ENCODE data around the gene ADRB2. TPM values are rescaled to one million over a fixed set of nuclear protein-coding genes. Genes with fewer than 3 reads are reported as not detected.

The ADRB2 gene
- total and polyA plus RNA-seq, 2 of the 13 experiments (the other 11 are each of a cell fraction or from before 2014, with no cell fraction given), result not detected

GRCh38 chr5:148864113-148864841 is 37.9 kb downstream of the ADRB2 start:
- Histone ChIP-seq H3K9ac (ENCODE audit: insufficient read depth, low read depth, low read length) (no peak overlapping the region), H3K9me3 (ENCODE audit: low read length) (no peaks in the 10 kb centered on the region), H3K4me2 (ENCODE audit: low read depth, low read length) (no peak overlapping the region), H3K4me3 (replicated peaks in 1 of 3; ENCODE audit: insufficient read depth in 1 of 3, low read depth in 2 of 3, low read length in 3 of 3) (no peak overlapping the region), H4K20me1 (ENCODE audit: insufficient read depth, low read length) (no peaks in the 10 kb centered on the region), H3K36me3 (replicated peaks in 1 of 2; ENCODE audit: control insufficient read depth in 1 of 2, insufficient read depth in 2 of 2, low read length in 2 of 2) (no peaks in the 10 kb centered on the region), H3K27ac (ENCODE audit: extremely low read length, insufficient read depth, low read length) (no peak overlapping the region), H2AFZ (ENCODE audit: low read length) (no peak overlapping the region), H3K27me3 (ENCODE audit: control insufficient read depth in 1 of 2, insufficient read depth in 2 of 2, low read length in 2 of 2) (no peaks in the 10 kb centered on the region), H3K4me1 (ENCODE audit: insufficient read depth, low read length) (no peaks in the 10 kb centered on the region), H3K79me2 (ENCODE audit: insufficient read depth, low read length) (no peaks in the 10 kb centered on the region)
- in situ Hi-C loops (cut with HindIII; ENCODE audit: extremely low pct_ligation_motif_present, low pct_unique_long_range_greater_than_20kb) (no loop called here), intact Hi-C loops (cut with micrococcal nuclease; ENCODE audit: unreplicated experiment) (no loop called here)
- FAIRE-seq (no peak), DNase-seq (ENCODE audit: low spot score) (no peak), ATAC-seq (no peak)
- CTCF ChIA-PET (ENCODE audit: low intra/inter-chr PET ratio, low total read pairs), result no interaction called here
- TF ChIP-seq DR1 (CRISPR knock-in tag; IDR thresholded peaks at IDR 0.05) (no peak), SIX4 (CRISPR knock-in tag; IDR thresholded peaks at IDR 0.05) (no peak), FOSL2 (CRISPR knock-in tag; IDR thresholded peaks at IDR 0.05) (no peak)
- POLR2A ChIA-PET, result no interaction called here
- no TSS peak for BruUV-seq (replicated peaks)
- WGBS (ENCODE audit: low lambda C conversion rate), result 16% methylated on average over 5 of the region's 5 CpGs

GRCh38 chr5:148866024-148866423 is 39.6 kb downstream of the ADRB2 start:
- Histone ChIP-seq H3K27ac (ENCODE audit: extremely low read length, insufficient read depth, low read length) (no peak overlapping the region), H3K79me2 (ENCODE audit: insufficient read depth, low read length) (no peaks in the 10 kb centered on the region), H3K4me2 (ENCODE audit: low read depth, low read length) (no peak overlapping the region), H2AFZ (ENCODE audit: low read length) (no peak overlapping the region), H3K27me3 (ENCODE audit: control insufficient read depth in 1 of 2, insufficient read depth in 2 of 2, low read length in 2 of 2) (no peaks in the 10 kb centered on the region), H4K20me1 (ENCODE audit: insufficient read depth, low read length) (no peaks in the 10 kb centered on the region), H3K9me3 (ENCODE audit: low read length) (no peaks in the 10 kb centered on the region), H3K9ac (ENCODE audit: insufficient read depth, low read depth, low read length) (no peak overlapping the region), H3K36me3 (replicated peaks in 1 of 2; ENCODE audit: control insufficient read depth in 1 of 2, insufficient read depth in 2 of 2, low read length in 2 of 2) (no peaks in the 10 kb centered on the region), H3K4me3 (replicated peaks in 1 of 3; ENCODE audit: insufficient read depth in 1 of 3, low read depth in 2 of 3, low read length in 3 of 3) (no peak overlapping the region), H3K4me1 (ENCODE audit: insufficient read depth, low read length) (no peaks in the 10 kb centered on the region)
- ChIA-PET CTCF (ENCODE audit: low intra/inter-chr PET ratio, low total read pairs) (no interaction called here), POLR2A (no interaction called here)
- intact Hi-C loops (cut with micrococcal nuclease; ENCODE audit: unreplicated experiment), result no loop called here
- WGBS (ENCODE audit: low lambda C conversion rate), result no CpG with 5 or more reads among the region's 2 CpGs
- BruUV-seq (replicated peaks), result no TSS peak
- in situ Hi-C loops (cut with HindIII; ENCODE audit: extremely low pct_ligation_motif_present, low pct_unique_long_range_greater_than_20kb), result no loop called here
- DNase-seq (ENCODE audit: low spot score), result no peak
- FAIRE-seq, result no peak
- ATAC-seq, result no peak
- TF ChIP-seq CHCHD3 (CRISPR knock-in tag; IDR thresholded peaks at IDR 0.05) (no peak), SOX5 (CRISPR knock-in tag; IDR thresholded peaks at IDR 0.05; ENCODE audit: borderline replicate concordance) (no peak), TGIF2 (CRISPR knock-in tag; IDR thresholded peaks at IDR 0.05) (no peak), RELA (CRISPR knock-in tag; IDR thresholded peaks at IDR 0.05) (no peak), ATF7 (IDR thresholded peaks at IDR 0.05) (no peak), ATF7 (CRISPR knock-in tag; IDR thresholded peaks at IDR 0.05) (no peak), XBP1 (CRISPR knock-in tag; IDR thresholded peaks at IDR 0.05) (no peak), SRF (IDR thresholded peaks at IDR 0.05; ENCODE audit: low read depth, low read length) (no peak), ZNF414 (CRISPR knock-in tag; IDR thresholded peaks at IDR 0.05) (no peak), TRAFD1 (CRISPR knock-in tag; IDR thresholded peaks at IDR 0.05; ENCODE audit: borderline replicate concordance) (no peak), ZNF124 (CRISPR knock-in tag; IDR thresholded peaks at IDR 0.05) (no peak), YEATS4 (CRISPR knock-in tag; IDR thresholded peaks at IDR 0.05; ENCODE audit: borderline replicate concordance) (no peak), GLMP (CRISPR knock-in tag; IDR thresholded peaks at IDR 0.05; ENCODE audit: borderline replicate concordance) (no peak), ZNF7 (CRISPR knock-in tag; IDR thresholded peaks at IDR 0.05) (no peak)

Measured in HepG2 (cell line).